Measurements from ENCODE around the gene KASH5. TPM values are rescaled to one million over a fixed set of nuclear protein-coding genes. Genes with fewer than 3 reads are reported as not detected.

Gene KASH5
- total RNA-seq, 1 donor from 2014 or later: not detected

- DNase-seq (ENCODE audit: low read depth): no peak
These were observed 7.7 kb downstream of the KASH5 start for GRCh38 chr19:49395581-49396407.

GRCh38 chr19:49396738-49397505 lies 8.9 kb downstream of the KASH5 start:
- DNase-seq (ENCODE audit: low read depth): no peak

GRCh38 chr19:49398001-49398615 lies 10.1 kb downstream of the KASH5 start:
- no peak for DNase-seq (ENCODE audit: low read depth)

- no peak for DNase-seq (ENCODE audit: low read depth)
These were observed 10.9 kb downstream of the KASH5 start for GRCh38 chr19:49398931-49399330.

GRCh38 chr19:49400029-49400428 lies 12.0 kb downstream of the KASH5 start:
- peak; percentile 34 for DNase-seq (ENCODE audit: low read depth)

GRCh38 chr19:49403404-49404187 lies 15.5 kb downstream of the KASH5 start:
- no peak for DNase-seq (ENCODE audit: low read depth)

GRCh38 chr19:49407079-49407478 lies 19.0 kb downstream of the KASH5 start:
- DNase-seq (ENCODE audit: low read depth): no peak

GRCh38 chr19:49407482-49408015 lies 19.5 kb downstream of the KASH5 start:
- DNase-seq (ENCODE audit: low read depth): no peak

- peak; percentile 69 for DNase-seq (ENCODE audit: low read depth)
These were observed 20.9 kb downstream of the KASH5 start for GRCh38 chr19:49408816-49409440.

GRCh38 chr19:49409441-49410029 lies 21.5 kb downstream of the KASH5 start:
- DNase-seq (ENCODE audit: low read depth): no peak

- no peak for DNase-seq (ENCODE audit: low read depth)
These were observed 23.8 kb downstream of the KASH5 start for GRCh38 chr19:49411681-49412326.

- no peak for DNase-seq (ENCODE audit: low read depth)
These were observed 25.3 kb downstream of the KASH5 start for GRCh38 chr19:49413348-49413747.

- DNase-seq (ENCODE audit: low read depth): no peak
These were observed 26.2 kb downstream of the KASH5 start for GRCh38 chr19:49414256-49414655.

GRCh38 chr19:49415102-49415809 lies 27.2 kb downstream of the KASH5 start:
- DNase-seq (ENCODE audit: low read depth): no peak

GRCh38 chr19:49415810-49416200 lies 27.8 kb downstream of the KASH5 start:
- DNase-seq (ENCODE audit: low read depth): no peak

GRCh38 chr19:49417088-49417487 lies 29.0 kb downstream of the KASH5 start:
- DNase-seq (ENCODE audit: low read depth): no peak

- no peak for DNase-seq (ENCODE audit: low read depth)
These were observed 30.5 kb downstream of the KASH5 start for GRCh38 chr19:49418511-49418910.

- no peak for DNase-seq (ENCODE audit: low read depth)
These were observed 31.1 kb downstream of the KASH5 start for GRCh38 chr19:49419173-49419572.

- DNase-seq (ENCODE audit: low read depth): no peak
These were observed 32.2 kb downstream of the KASH5 start for GRCh38 chr19:49420227-49420626.

Data from renal cortical epithelial cell (primary cell).